Activated CD4-positive, alpha-beta T cell treated with anti-CD3 and anti-CD28 coated beads, Interleukin-2, amount 50 U/mL, for 16 hours (primary cell): ENCODE data around the gene MMP2.

ENCODE experiments used
- DNase-seq: peaks from one replicate; pipeline ENCODE4 v3.0.0-alpha.2; 2020

The MMP2 gene

GRCh38 chr16:55478827-55479429 is at the start of gene MMP2:
MMP2 (plus strand) TSS chr16:55479198; CDS start chr16:55479480, 282 bp downstream.
- no peak for DNase-seq

GRCh38 chr16:55433030-55433429 is 46.0 kb upstream of the MMP2 start:
- no peak for DNase-seq

GRCh38 chr16:55433535-55433934 is 45.5 kb upstream of the MMP2 start:
- no peak for DNase-seq

GRCh38 chr16:55434000-55434399 is 45.0 kb upstream of the MMP2 start:
- no peak for DNase-seq

GRCh38 chr16:55435387-55435786 is 43.6 kb upstream of the MMP2 start:
- DNase-seq, result no peak

- no peak for DNase-seq
Measured at GRCh38 chr16:55436587-55436986, 42.4 kb upstream of the MMP2 start.

- DNase-seq, result peak; percentile 3
Measured at GRCh38 chr16:55437625-55438024, 41.4 kb upstream of the MMP2 start.

GRCh38 chr16:55438281-55438680 is 40.7 kb upstream of the MMP2 start:
- no peak for DNase-seq

GRCh38 chr16:55439101-55439690 is 39.8 kb upstream of the MMP2 start:
- DNase-seq, result no peak

- no peak for DNase-seq
Measured at GRCh38 chr16:55443434-55444346, 35.3 kb upstream of the MMP2 start.

GRCh38 chr16:55444754-55445485 is 34.1 kb upstream of the MMP2 start:
- DNase-seq, result no peak

GRCh38 chr16:55447231-55447630 is 31.8 kb upstream of the MMP2 start:
- no peak for DNase-seq

GRCh38 chr16:55452996-55453395 is 26.0 kb upstream of the MMP2 start:
- no peak for DNase-seq

GRCh38 chr16:55453909-55454308 is 25.1 kb upstream of the MMP2 start:
- no peak for DNase-seq

GRCh38 chr16:55454861-55455260 is 24.1 kb upstream of the MMP2 start:
- DNase-seq, result no peak

- DNase-seq, result no peak
Measured at GRCh38 chr16:55462241-55462640, 16.8 kb upstream of the MMP2 start.

- no peak for DNase-seq
Measured at GRCh38 chr16:55464375-55464774, 14.6 kb upstream of the MMP2 start.

- peak; percentile 85 for DNase-seq
Measured at GRCh38 chr16:55465077-55465896, 13.7 kb upstream of the MMP2 start.

- DNase-seq, result no peak
Measured at GRCh38 chr16:55466209-55466608, 12.8 kb upstream of the MMP2 start.

- DNase-seq, result no peak
Measured at GRCh38 chr16:55467898-55468297, 11.1 kb upstream of the MMP2 start.

- DNase-seq, result no peak
Measured at GRCh38 chr16:55468352-55468990, 10.5 kb upstream of the MMP2 start.
